ENCODE results near the gene OOSP4A.

The OOSP4A gene

GRCh38 chr11:59963733-59964132, at the start of gene OOSP4A:
OOSP4A (plus strand) TSS chr11:59964033; CDS start chr11:59964033, 0 bp downstream.
- no peaks in the 10 kb centered on the region for H3K36me3 ChIP-seq (ENCODE audit: control insufficient read depth, insufficient read depth, low read length)
- H3K4me3 ChIP-seq (ENCODE audit: low read length): no peak within 1 kb of the TSS
- H3K27me3 ChIP-seq (ENCODE audit: control insufficient read depth, insufficient read depth, low read length): no peaks in the 10 kb centered on the region
- no peak within 1 kb of the TSS for H3K9ac ChIP-seq (ENCODE audit: low read length)
- H3K4me1 ChIP-seq (ENCODE audit: control insufficient read depth, insufficient read depth, low read length): no peaks in the 10 kb centered on the region
- H3K27ac ChIP-seq (ENCODE audit: low read depth, low read length): no peak within 1 kb of the TSS

- no peak overlapping the region for H3K27ac ChIP-seq (ENCODE audit: low read depth, low read length)
- H3K36me3 ChIP-seq (ENCODE audit: control insufficient read depth, insufficient read depth, low read length): no peaks in the 10 kb centered on the region
- no peak overlapping the region for H3K9ac ChIP-seq (ENCODE audit: low read length)
- H3K4me3 ChIP-seq (ENCODE audit: low read length): no peak overlapping the region
- H3K4me1 ChIP-seq (ENCODE audit: control insufficient read depth, insufficient read depth, low read length): no peaks in the 10 kb centered on the region
- H3K27me3 ChIP-seq (ENCODE audit: control insufficient read depth, insufficient read depth, low read length): no peaks in the 10 kb centered on the region
These were observed 45.4 kb upstream of the OOSP4A start for GRCh38 chr11:59918480-59918879.

GRCh38 chr11:59918987-59919589, 44.7 kb upstream of the OOSP4A start:
- Histone ChIP-seq H3K4me1 (ENCODE audit: control insufficient read depth, insufficient read depth, low read length) (no peaks in the 10 kb centered on the region), H3K9ac (ENCODE audit: low read length) (no peak overlapping the region), H3K36me3 (ENCODE audit: control insufficient read depth, insufficient read depth, low read length) (no peaks in the 10 kb centered on the region), H3K27ac (ENCODE audit: low read depth, low read length) (no peak overlapping the region), H3K27me3 (ENCODE audit: control insufficient read depth, insufficient read depth, low read length) (no peaks in the 10 kb centered on the region), H3K4me3 (ENCODE audit: low read length) (no peak overlapping the region)

GRCh38 chr11:59923813-59924212, 40.0 kb upstream of the OOSP4A start:
- Histone ChIP-seq H3K4me3 (ENCODE audit: low read length) (no peak overlapping the region), H3K9ac (ENCODE audit: low read length) (no peak overlapping the region), H3K27me3 (ENCODE audit: control insufficient read depth, insufficient read depth, low read length) (no peaks in the 10 kb centered on the region), H3K27ac (ENCODE audit: low read depth, low read length) (no peak overlapping the region), H3K36me3 (ENCODE audit: control insufficient read depth, insufficient read depth, low read length) (no peaks in the 10 kb centered on the region), H3K4me1 (ENCODE audit: control insufficient read depth, insufficient read depth, low read length) (no peaks in the 10 kb centered on the region)

GRCh38 chr11:59931688-59932087, 32.1 kb upstream of the OOSP4A start:
- Histone ChIP-seq H3K27me3 (ENCODE audit: control insufficient read depth, insufficient read depth, low read length) (no peaks in the 10 kb centered on the region), H3K4me3 (ENCODE audit: low read length) (no peak overlapping the region), H3K4me1 (ENCODE audit: control insufficient read depth, insufficient read depth, low read length) (no peaks in the 10 kb centered on the region), H3K27ac (ENCODE audit: low read depth, low read length) (no peak overlapping the region), H3K9ac (ENCODE audit: low read length) (no peak overlapping the region), H3K36me3 (ENCODE audit: control insufficient read depth, insufficient read depth, low read length) (no peaks in the 10 kb centered on the region)

- Histone ChIP-seq H3K36me3 (ENCODE audit: control insufficient read depth, insufficient read depth, low read length) (no peaks in the 10 kb centered on the region), H3K4me1 (ENCODE audit: control insufficient read depth, insufficient read depth, low read length) (no peaks in the 10 kb centered on the region), H3K27me3 (ENCODE audit: control insufficient read depth, insufficient read depth, low read length) (no peaks in the 10 kb centered on the region), H3K4me3 (ENCODE audit: low read length) (no peak within 1 kb of the TSS), H3K9ac (ENCODE audit: low read length) (no peak within 1 kb of the TSS), H3K27ac (ENCODE audit: low read depth, low read length) (no peak within 1 kb of the TSS)
These were observed 25.7 kb upstream of the OOSP4A start, which contains the start of gene OOSP1 for GRCh38 chr11:59938132-59938531. OOSP1 (plus strand) TSS chr11:59938432; CDS start chr11:59938455, 23 bp downstream.

- Histone ChIP-seq H3K4me3 (ENCODE audit: low read length) (no peak overlapping the region), H3K27me3 (ENCODE audit: control insufficient read depth, insufficient read depth, low read length) (no peaks in the 10 kb centered on the region), H3K4me1 (ENCODE audit: control insufficient read depth, insufficient read depth, low read length) (no peaks in the 10 kb centered on the region), H3K9ac (ENCODE audit: low read length) (no peak overlapping the region), H3K36me3 (ENCODE audit: control insufficient read depth, insufficient read depth, low read length) (no peaks in the 10 kb centered on the region), H3K27ac (ENCODE audit: low read depth, low read length) (no peak overlapping the region)
These were observed 25.1 kb upstream of the OOSP4A start for GRCh38 chr11:59938718-59939117.

- no peak overlapping the region for H3K9ac ChIP-seq (ENCODE audit: low read length)
- H3K27ac ChIP-seq (ENCODE audit: low read depth, low read length): no peak overlapping the region
- no peaks in the 10 kb centered on the region for H3K4me1 ChIP-seq (ENCODE audit: control insufficient read depth, insufficient read depth, low read length)
- no peak overlapping the region for H3K4me3 ChIP-seq (ENCODE audit: low read length)
- H3K27me3 ChIP-seq (ENCODE audit: control insufficient read depth, insufficient read depth, low read length): no peaks in the 10 kb centered on the region
- H3K36me3 ChIP-seq (ENCODE audit: control insufficient read depth, insufficient read depth, low read length): no peaks in the 10 kb centered on the region
These were observed 24.4 kb upstream of the OOSP4A start for GRCh38 chr11:59939482-59939881.

GRCh38 chr11:59941091-59941490, 22.7 kb upstream of the OOSP4A start:
- no peaks in the 10 kb centered on the region for H3K36me3 ChIP-seq (ENCODE audit: control insufficient read depth, insufficient read depth, low read length)
- H3K9ac ChIP-seq (ENCODE audit: low read length): no peak overlapping the region
- no peak overlapping the region for H3K27ac ChIP-seq (ENCODE audit: low read depth, low read length)
- no peaks in the 10 kb centered on the region for H3K4me1 ChIP-seq (ENCODE audit: control insufficient read depth, insufficient read depth, low read length)
- H3K4me3 ChIP-seq (ENCODE audit: low read length): no peak overlapping the region
- no peaks in the 10 kb centered on the region for H3K27me3 ChIP-seq (ENCODE audit: control insufficient read depth, insufficient read depth, low read length)

GRCh38 chr11:59943997-59944714, 19.7 kb upstream of the OOSP4A start:
- H3K4me1 ChIP-seq (ENCODE audit: control insufficient read depth, insufficient read depth, low read length): no peaks in the 10 kb centered on the region
- H3K27ac ChIP-seq (ENCODE audit: low read depth, low read length): no peak overlapping the region
- no peaks in the 10 kb centered on the region for H3K36me3 ChIP-seq (ENCODE audit: control insufficient read depth, insufficient read depth, low read length)
- no peak overlapping the region for H3K4me3 ChIP-seq (ENCODE audit: low read length)
- no peak overlapping the region for H3K9ac ChIP-seq (ENCODE audit: low read length)
- no peaks in the 10 kb centered on the region for H3K27me3 ChIP-seq (ENCODE audit: control insufficient read depth, insufficient read depth, low read length)

GRCh38 chr11:59944720-59945119, 19.1 kb upstream of the OOSP4A start:
- Histone ChIP-seq H3K27ac (ENCODE audit: low read depth, low read length) (no peak overlapping the region), H3K9ac (ENCODE audit: low read length) (no peak overlapping the region), H3K4me3 (ENCODE audit: low read length) (no peak overlapping the region), H3K4me1 (ENCODE audit: control insufficient read depth, insufficient read depth, low read length) (no peaks in the 10 kb centered on the region), H3K36me3 (ENCODE audit: control insufficient read depth, insufficient read depth, low read length) (no peaks in the 10 kb centered on the region), H3K27me3 (ENCODE audit: control insufficient read depth, insufficient read depth, low read length) (no peaks in the 10 kb centered on the region)

- Histone ChIP-seq H3K4me1 (ENCODE audit: control insufficient read depth, insufficient read depth, low read length) (no peaks in the 10 kb centered on the region), H3K27me3 (ENCODE audit: control insufficient read depth, insufficient read depth, low read length) (no peaks in the 10 kb centered on the region), H3K9ac (ENCODE audit: low read length) (no peak overlapping the region), H3K4me3 (ENCODE audit: low read length) (no peak overlapping the region), H3K27ac (ENCODE audit: low read depth, low read length) (no peak overlapping the region), H3K36me3 (ENCODE audit: control insufficient read depth, insufficient read depth, low read length) (no peaks in the 10 kb centered on the region)
These were observed 10.2 kb upstream of the OOSP4A start for GRCh38 chr11:59953463-59954218.
